Esophagus muscularis mucosa (tissue), 4 donors: Measurements from ENCODE around the gene DNAL1. TPM values are rescaled to one million over a fixed set of nuclear protein-coding genes. Genes with fewer than 3 reads are reported as not detected.

Source experiments
- DNase-seq: peaks from one replicate; pipeline ENCODE4 v3.0.0-alpha.2; 2017; ENCODE audit errors: extremely low spot score
- H3K27ac ChIP-seq, 4 donors: fragments of 200-600 bp; sonication (generic); replicated peaks in 1 of 4; 1 replicate in 3 of 4; 2 replicates in 1 of 4; pipeline ENCODE4 v1.5.1; 2016 to 2019; ENCODE audit warnings: mild to moderate bottlenecking in 1 of 4
- H3K27me3 ChIP-seq, 4 donors: fragments of 200-600 bp; sonication (generic); one replicate each; pipeline versions ENCODE4 v1.5.1 to v1.6.0; 2016 to 2019
- H3K36me3 ChIP-seq, 4 donors: fragments of 200-600 bp; sonication (generic); one replicate each; pipeline ENCODE4 v1.5.1; 2016 to 2019
- H3K4me1 ChIP-seq, 4 donors: fragments of 200-600 bp; sonication (generic); one replicate each; pipeline ENCODE4 v1.5.1; 2016 to 2019
- H3K4me3 ChIP-seq, 4 donors: fragments of 200-600 bp; sonication (generic); 1 replicate in 2 of 4; 2 replicates in 2 of 4; pipeline ENCODE4 v1.5.1; 2016 to 2019; ENCODE audit warnings: mild to moderate bottlenecking in 4 of 4, moderate library complexity in 1 of 4
- H3K9me3 ChIP-seq, 4 donors: fragments of 200-600 bp; sonication (generic); 1 replicate in 3 of 4; 2 replicates in 1 of 4; pipeline ENCODE4 v1.5.1; 2016 to 2019
- CTCF ChIP-seq, 3 experiments: fragments of 200-600 bp in 2 of 3; fragments of 450-650 bp in 1 of 3; sonication (generic) in 2 of 3; IDR thresholded peaks; one replicate each; pipeline ENCODE4 v1.5.1; 2017 to 2019; ENCODE audit warnings: antibody characterized with exemption in 3 of 3, mild to moderate bottlenecking in 2 of 3, moderate library complexity in 1 of 3
- EP300 ChIP-seq: sonication (generic); formaldehyde crosslinking; IDR thresholded peaks from one replicate; pipeline ENCODE4 v1.6.1; 2017; ENCODE audit warnings: antibody characterized with exemption
- POLR2A ChIP-seq: fragments of 450-650 bp; IDR thresholded peaks from one replicate; pipeline ENCODE4 v1.6.1; 2017; ENCODE audit warnings: antibody characterized with exemption, moderate library complexity, mild to moderate bottlenecking, low read depth
- POLR2AphosphoS5 ChIP-seq, 2 donors: sonication (generic); formaldehyde crosslinking; IDR thresholded peaks; one replicate each; pipeline ENCODE4 v1.6.1; 2017; ENCODE audit warnings: antibody characterized with exemption in 2 of 2
- WGBS: methylation state at CpG from one replicate; pipeline ENCODE4 v1.1.5; 2018; 5-methylcytosine and 5-hydroxymethylcytosine counted together
- intact Hi-C: fragments of 100-400 bp; cut with DNase I; formaldehyde crosslinking; loops from one replicate; pipeline ENCODE4 v1.15.1; 2023
- total RNA-seq, 4 donors: library from RNA; depleted of rRNA; stranded (reverse); fragments of >200 nt; gene quantifications; one replicate each; pipeline versions ENCODE4 v1.1.0 to v1.2.1, GENCODE V29; 2016

The DNAL1 gene, protein sequence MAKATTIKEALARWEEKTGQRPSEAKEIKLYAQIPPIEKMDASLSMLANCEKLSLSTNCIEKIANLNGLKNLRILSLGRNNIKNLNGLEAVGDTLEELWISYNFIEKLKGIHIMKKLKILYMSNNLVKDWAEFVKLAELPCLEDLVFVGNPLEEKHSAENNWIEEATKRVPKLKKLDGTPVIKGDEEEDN
- total RNA-seq: 10 to 100 TPM in 2 of 4 donors, 1 to 10 TPM in 2; 6.2 to 13.7 (median 10.4) TPM

DNA sequence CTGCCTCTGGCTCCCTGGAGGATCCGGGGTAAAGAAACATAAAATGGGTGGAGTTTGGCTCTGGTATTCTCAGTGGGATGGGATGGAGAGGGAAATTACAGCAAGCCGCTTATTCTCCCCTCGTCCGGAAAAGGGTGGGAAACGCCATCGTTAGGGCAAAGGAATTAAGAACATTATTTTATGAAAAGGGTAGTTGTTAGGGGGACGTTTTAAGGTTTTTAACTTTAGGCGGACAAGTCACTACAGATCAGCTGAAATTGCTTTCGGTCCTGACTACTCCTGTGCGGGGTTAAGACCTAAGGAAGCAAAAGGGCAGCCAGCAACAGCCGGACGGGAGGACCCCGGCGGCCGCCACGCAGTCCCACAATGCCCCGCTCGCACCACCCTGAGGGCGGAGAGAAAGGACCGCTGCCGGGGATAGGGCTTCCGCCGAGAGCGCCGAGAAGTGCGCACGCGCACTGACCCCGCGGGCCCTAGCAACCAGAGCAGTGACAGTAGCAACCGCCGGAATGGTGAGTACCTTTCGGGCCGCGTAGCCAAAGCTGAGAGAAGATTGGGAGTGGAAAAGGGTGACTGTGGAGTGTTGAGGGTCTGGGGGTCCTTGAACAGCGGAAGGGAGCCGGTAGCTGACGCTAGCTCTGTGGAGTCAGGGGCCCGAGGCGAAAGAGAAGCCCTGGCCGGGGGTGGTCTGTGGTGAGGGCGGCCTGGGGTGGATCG is at the start of gene DNAL1:
DNAL1 (plus strand) TSS at position 456 of the 717 bp plus-strand sequence; CDS start at position 510, 54 bp downstream.
- Histone ChIP-seq H3K27me3 (no peaks in the 10 kb centered on the region), H3K4me1 (peaks cover 15 to 26% (median 18%) of the 10 kb centered on the region in 4 donors), H3K36me3 (no peaks in the 10 kb centered on the region), H3K27ac (peak within 1 kb of the TSS; percentile 82 to 90 (median 85)), H3K4me3 (peak within 1 kb of the TSS; percentile 69 to 86 (median 81)), H3K9me3 (no peaks in the 10 kb centered on the region)
- intact Hi-C loops: no loop called here
- peak; percentile 89 to 91 for TF ChIP-seq POLR2AphosphoS5 (IDR thresholded peaks at IDR 0.05)
- TF ChIP-seq EP300: no peak
- TF ChIP-seq POLR2A: no peak
- peak in 1 of 3 experiments; percentile 28 for TF ChIP-seq CTCF (IDR thresholded peaks at IDR 0.05)
- WGBS: 1% methylated on average over 40 of the region's 43 CpGs
- DNase-seq: peak; percentile 97

- H3K27me3 ChIP-seq: no peaks in the 10 kb centered on the region
Observed at GRCh38 chr14:73599499-73599898, 45.3 kb upstream of the DNAL1 start.

GRCh38 chr14:73602994-73603393 is 41.8 kb upstream of the DNAL1 start:
- H3K27ac ChIP-seq: no peak overlapping the region
- no peaks in the 10 kb centered on the region for H3K4me1 ChIP-seq
- TF ChIP-seq EP300 (no peak), POLR2AphosphoS5 (IDR thresholded peaks at IDR 0.05) (no peak), POLR2A (no peak), CTCF (IDR thresholded peaks at IDR 0.05) (no peak)
- H3K9me3 ChIP-seq: no peaks in the 10 kb centered on the region
- DNase-seq: no peak
- intact Hi-C loops: no loop called here
- no peak overlapping the region for H3K4me3 ChIP-seq
- no peaks in the 10 kb centered on the region for H3K36me3 ChIP-seq
- WGBS: 84% methylated on average over 3 of the region's 3 CpGs
- no peaks in the 10 kb centered on the region for H3K27me3 ChIP-seq

More at GRCh38 chr14:73599499-73599898, 45.3 kb upstream of the DNAL1 start:
- H3K36me3 ChIP-seq: no peaks in the 10 kb centered on the region
- H3K4me3 ChIP-seq: no peak overlapping the region
- no peak for TF ChIP-seq CTCF (IDR thresholded peaks at IDR 0.05)
- no peaks in the 10 kb centered on the region for H3K9me3 ChIP-seq
- intact Hi-C loops: no loop called here
- no peak for DNase-seq
- no peak overlapping the region for H3K27ac ChIP-seq
- H3K4me1 ChIP-seq: no peaks in the 10 kb centered on the region

DNA sequence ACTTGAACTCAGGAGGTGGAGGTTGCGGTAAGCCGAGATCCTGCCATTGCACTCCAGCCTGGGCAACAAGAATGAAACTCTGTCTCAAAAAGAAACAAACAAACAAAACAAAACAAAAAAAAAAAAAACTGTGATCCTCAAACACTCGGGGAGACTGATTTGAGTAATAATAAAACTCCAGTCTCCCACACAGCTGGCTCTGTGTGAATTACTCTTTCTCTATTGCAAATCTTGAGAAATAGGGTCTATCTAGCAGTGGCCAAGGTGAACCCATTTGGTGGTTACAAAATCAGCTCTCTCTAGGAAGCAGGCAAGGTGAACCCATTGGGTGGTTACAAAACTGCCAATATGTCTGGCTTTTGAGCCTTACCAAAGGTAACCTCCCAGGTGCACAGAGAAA is 38.5 kb upstream of the DNAL1 start:
- Histone ChIP-seq H3K4me1 (no peaks in the 10 kb centered on the region), H3K4me3 (no peak overlapping the region), H3K36me3 (no peaks in the 10 kb centered on the region), H3K9me3 (no peaks in the 10 kb centered on the region), H3K27me3 (no peaks in the 10 kb centered on the region), H3K27ac (no peak overlapping the region)
- intact Hi-C loops: no loop called here
- DNase-seq: no peak
- no peak for TF ChIP-seq POLR2AphosphoS5 (IDR thresholded peaks at IDR 0.05)
- no peak for TF ChIP-seq POLR2A
- no peak for TF ChIP-seq CTCF (IDR thresholded peaks at IDR 0.05)
- no peak for TF ChIP-seq EP300
- whole genome bisulfite sequencing: 90% methylated on average over 3 of the region's 3 CpGs
